Activated T-helper 1 cell treated with Interleukin-2 at 50 U/mL for 16 hours (primary cell): ENCODE data around the gene CFC1.
"Not testable (repeated sequence)": the region's sequence is repeated elsewhere in the genome, so short reads cannot be mapped to it uniquely, and the experiment has no call there.

Source experiments
- DNase-seq: peaks from one replicate; pipeline ENCODE4 v3.0.0-alpha.2; 2020; ENCODE audit warnings: low read depth

Gene CFC1

DNA sequence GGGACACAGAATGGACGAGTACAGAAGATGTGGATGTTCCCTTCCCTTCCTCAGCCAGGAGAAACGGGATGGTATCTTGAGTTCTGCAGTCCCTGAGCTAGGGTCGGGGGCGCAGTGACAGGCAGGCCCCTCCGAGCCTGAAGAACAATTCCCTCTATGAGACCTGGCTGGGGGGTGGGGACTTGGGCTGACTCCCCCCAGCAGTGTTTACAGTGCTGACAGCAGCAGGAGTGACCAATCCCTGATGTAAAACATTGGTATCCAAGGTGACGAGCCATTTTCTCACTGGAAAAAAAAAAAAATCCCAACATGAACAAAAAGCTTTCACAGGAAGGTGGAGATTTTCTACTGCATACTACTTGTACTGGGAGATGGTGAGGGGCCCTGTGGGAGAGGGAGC is at the start of gene CFC1:
Gene CFC1, minus strand, starts transcription at position 183 of the 400 bp plus-strand sequence. CDS start 288 bp downstream, outside the sequence.
- DNase-seq, result not testable (repeated sequence)

DNA sequence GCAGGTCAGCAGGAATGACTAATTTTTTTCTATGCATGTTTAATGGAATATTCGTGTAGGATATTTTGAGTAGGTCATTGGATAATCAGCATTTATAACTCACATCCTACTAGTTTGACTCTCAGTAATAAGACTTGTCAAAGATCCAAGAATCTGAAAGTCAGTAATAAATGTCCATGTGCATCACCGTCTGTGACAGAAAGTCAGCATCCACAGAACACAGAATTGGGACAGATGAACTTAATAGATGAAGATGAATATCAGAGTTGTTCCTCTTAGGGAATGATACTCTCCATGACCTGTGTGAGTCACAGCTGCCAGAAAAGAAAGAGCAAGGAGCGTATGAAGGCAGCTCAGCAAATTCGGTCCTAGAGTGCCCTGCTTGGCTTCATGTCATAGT is 42.3 kb upstream of the CFC1 start:
- not testable (repeated sequence) for DNase-seq

- DNase-seq, result not testable (repeated sequence)
These were observed 39.6 kb upstream of the CFC1 start for GRCh38 chr2:130638973-130639372.

- not testable (repeated sequence) for DNase-seq
These were observed 29.6 kb upstream of the CFC1 start for GRCh38 chr2:130628784-130629475.

DNA sequence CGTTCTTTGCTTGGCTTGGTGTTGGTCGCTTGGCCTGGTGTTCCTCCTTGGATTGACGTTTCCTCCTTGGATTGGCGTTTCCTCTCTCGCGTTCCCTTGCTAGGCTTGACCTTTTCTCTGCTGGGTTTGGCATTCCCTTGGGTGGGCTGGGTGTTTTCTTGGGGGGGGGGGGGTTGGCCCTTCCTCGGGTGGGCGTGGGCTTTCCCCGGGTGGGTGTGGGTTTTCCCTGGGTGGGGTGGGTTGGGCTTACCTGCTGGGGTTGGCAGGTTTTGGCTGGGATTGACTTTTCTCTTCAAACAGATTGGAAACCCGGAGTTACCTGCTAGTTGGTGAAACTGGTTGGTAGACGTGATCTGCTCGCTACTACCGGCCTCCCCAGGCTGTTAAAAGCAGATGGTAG is 11.8 kb upstream of the CFC1 start, which contains the start of gene POTEJ:
Gene POTEJ, plus strand, starts transcription at position 301 of the 400 bp plus-strand sequence. Its CDS starts 93 bp downstream, at position 394.
- not testable (repeated sequence) for DNase-seq

DNA sequence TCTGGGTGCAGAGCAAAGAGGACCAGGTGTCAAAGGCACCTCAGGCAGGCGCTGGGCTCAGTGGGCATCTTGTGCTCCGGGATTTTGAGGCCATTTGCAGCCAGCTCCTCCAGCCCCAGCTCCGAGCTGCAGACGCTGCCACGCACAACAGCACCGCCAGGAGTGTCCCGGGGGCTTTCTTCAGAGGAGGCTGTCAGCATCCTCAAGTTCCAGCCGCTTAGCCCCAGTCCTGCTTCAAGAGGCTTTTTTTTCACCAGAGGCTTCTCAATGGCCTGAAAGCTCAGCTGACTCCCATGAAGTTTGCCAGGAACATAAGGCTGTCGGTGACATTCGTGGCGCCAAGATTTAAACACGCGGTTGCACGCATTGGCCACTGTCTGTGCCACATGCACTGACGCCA is 11.1 kb upstream of the CFC1 start:
- DNase-seq, result not testable (repeated sequence)

DNA sequence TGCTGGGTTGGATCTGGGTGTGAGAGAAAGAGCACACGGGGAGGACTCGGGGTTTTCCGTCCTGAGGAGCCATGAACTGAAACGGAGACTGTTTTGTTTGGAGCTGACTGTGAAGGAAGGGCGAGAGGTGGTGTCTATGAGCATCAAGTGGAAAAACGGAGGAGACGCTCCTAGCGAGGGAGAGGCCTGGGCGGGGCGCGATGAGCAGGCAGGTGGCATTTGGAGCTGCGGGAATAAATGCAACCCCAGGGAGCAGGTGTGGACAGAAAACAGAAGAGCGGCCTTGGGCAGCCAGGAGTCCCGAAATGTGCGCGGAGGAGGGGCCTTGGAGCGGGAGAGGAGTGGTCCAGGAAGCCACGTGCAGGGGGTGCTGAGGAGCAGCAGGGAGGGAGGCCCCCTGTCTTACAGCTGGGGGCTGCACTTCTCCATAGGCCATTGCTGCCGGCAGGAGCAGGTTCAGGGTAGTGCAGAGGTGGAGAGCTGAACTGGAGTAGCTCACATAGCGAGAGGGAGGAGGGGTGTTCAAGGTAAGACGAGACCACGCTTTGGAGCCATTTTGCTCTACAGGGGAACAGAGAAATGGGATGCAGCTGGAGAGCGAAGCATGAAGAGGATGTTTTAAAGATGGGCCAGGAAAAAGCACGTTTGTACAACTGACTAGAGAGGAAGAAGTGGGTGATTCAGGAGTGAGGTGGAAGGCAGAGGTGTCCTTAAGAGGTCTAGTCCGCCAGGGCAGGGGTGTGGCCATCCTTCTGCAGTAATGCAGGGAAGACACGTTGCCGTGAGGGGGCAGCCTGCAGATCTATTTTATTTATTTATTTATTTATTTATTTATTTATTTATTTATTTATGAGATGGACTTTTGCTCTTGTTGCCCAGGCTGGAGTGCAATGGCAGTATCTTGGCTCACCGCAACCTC is 9.9 kb upstream of the CFC1 start:
- not testable (repeated sequence) for DNase-seq

DNA sequence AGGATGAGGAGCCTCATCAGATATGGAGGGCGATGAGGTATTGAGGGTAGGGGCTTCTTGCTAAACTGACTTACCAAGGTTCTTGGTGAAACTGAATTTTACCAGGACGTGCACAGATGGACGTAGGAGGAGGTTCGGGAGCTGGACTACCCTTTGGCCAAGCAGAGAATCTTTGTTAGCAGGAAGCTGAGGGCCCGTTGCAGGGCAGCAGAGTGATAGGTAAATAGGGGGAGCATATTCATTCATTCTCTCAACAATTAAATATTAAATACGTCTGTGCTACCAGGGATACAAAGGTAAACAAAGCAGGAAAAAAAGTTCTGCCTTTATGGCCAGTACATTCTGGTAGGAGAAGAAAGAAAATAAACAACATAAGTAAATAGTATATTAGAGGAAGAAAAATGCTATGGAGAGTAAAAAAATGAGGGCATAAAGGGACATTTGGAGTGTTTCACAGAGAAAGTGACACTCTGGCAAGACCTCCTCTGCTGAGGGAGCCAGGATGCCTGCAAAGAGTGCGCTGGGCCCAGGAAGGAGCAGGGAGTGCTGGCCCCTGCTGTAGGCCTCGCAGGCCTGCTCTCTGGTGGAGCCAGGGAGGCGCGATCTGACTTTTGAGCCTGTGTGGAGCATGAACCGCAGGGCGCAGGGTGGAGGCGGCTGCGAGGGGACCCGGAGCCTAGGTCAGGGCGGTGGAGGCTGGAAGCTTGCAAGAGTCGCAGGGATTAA is 9.1 kb upstream of the CFC1 start:
- DNase-seq, result not testable (repeated sequence)

- not testable (repeated sequence) for DNase-seq
These were observed 2.4 kb upstream of the CFC1 start for GRCh38 chr2:130601648-130602302.

GRCh38 chr2:130599926-130600325 is 551 bp upstream of the CFC1 start:
- not testable (repeated sequence) for DNase-seq

DNA sequence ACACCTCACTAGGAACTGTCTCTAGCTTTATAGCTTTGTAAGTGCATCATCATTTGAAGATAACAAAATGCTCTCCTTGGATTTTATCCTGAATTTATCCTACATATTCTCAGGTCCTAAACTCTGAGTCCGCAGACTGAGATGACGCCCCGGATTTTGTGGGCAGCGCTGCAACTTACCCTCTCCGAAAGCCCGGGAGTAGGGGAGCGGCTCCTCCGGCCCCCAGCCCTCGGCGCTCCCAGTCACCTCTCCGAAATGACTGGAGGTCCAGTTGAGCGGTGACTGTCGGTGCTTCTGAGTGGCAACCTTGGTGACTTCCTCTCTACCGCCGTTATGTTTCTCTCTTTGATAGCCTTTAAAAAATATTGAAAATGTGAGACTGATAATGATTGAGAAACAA is 912 bp downstream of the CFC1 start:
- not testable (repeated sequence) for DNase-seq

- not testable (repeated sequence) for DNase-seq
These were observed 1.4 kb downstream of the CFC1 start for GRCh38 chr2:130597994-130598393.

GRCh38 chr2:130596757-130597156 is 2.6 kb downstream of the CFC1 start:
- not testable (repeated sequence) for DNase-seq

- not testable (repeated sequence) for DNase-seq
These were observed 5.4 kb downstream of the CFC1 start for GRCh38 chr2:130594011-130594410.

DNA sequence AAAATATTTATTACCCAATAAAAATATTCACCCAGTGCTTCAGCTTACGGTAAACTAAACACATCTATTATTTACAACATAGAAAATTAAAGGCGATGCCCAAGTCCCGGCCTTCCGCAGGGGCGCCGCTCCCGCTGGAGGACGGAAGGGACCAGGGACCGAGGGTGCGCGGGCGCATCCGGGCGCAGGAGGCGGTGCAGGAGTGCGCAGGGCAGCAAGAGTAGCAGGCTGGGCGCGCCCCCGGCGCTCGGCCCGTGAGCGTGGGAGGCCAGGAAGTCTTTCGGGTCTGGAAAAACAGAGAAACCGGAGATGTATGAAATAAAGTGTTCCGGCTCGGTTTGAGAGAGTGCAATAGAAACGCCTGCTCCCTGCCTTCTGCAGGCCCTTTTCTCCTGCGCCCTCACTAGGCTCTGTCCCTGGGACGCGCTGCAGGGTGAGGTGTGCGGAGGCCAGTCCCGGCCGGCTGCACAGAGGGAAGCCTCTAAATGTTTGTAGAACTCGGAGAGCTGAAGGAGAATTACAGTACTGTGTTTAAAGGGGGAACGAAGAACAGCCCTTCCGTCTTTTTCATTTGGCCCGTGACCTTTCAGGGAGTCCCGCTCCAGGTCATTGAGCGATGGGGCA is 6.5 kb downstream of the CFC1 start:
- not testable (repeated sequence) for DNase-seq

GRCh38 chr2:130590842-130591359 is 8.5 kb downstream of the CFC1 start:
- DNase-seq, result not testable (repeated sequence)

DNA sequence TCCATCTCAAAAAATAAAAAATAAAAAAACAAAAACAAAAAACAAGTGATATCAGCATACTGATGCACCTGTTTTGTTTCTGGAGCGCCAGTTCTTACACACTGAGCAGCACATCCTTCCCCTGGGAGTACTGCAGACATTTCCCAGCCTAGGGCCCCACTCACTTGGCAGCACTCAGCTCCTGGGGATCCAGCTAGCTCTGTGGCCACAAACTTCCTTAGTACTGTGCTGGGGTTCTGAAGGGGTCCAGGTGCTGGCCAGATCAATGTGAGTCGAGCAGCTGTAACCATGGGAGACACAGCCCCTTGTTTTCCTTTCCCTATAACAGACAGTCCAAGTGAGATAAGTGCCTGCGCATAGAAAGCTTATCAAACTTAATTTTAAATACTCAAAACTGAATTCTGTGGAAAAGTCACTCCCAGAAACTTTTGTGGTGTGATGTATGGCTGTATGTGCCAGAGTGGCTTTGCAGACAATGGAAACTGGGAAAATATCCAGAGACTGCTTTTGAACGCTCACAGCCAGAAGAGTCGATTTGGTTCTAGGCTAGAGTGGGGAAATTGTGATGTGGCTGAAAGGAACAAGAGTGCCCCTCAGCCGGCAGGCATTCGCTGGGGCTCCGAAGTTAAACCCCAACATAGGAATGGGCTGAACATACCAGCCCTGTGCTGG is 9.1 kb downstream of the CFC1 start:
- not testable (repeated sequence) for DNase-seq

DNA sequence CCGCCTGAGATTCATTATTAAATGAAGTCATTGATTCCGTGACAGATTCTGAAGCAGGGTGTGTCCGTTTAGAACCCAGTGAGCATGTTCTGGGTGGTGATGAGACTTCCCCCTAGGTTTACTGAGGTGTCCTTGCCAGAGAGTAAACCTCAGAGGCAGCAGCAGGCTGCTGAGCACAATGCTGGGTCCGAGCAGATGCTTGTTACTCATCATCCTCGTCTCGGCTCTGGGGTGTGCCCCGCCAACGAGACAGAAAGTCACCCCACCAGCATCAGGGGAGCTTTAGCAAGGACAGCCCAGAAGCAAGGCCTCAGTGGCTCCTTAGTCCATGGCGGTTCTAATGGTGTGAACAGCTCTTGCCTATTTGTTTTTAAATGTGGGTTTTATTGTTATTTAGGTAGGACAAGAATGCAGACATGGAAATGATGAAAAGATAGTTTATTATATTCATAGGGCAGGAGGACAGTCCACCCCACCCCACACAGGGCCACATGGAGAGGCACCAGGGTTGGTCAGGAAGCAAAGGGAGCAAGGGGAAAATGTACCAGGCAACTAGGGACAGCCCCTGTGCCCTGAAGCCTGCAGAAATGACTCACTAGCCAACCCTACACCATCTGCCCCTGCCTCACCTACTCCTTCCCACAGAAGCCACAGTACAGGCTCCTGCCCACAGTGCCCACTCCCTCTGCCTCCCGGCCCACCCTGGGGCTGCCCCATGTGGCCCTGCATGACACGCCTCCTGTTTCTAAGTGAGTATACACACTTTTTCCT is 10.5 kb downstream of the CFC1 start:
- DNase-seq, result not testable (repeated sequence)

GRCh38 chr2:130584726-130585125 is 14.6 kb downstream of the CFC1 start:
- not testable (repeated sequence) for DNase-seq
